RWPE2 (cell line): ENCODE data around the gene VN1R5.

Experiments
- ATAC-seq: fragments of 200-7000 bp; cut with Tn5 transposase; 3 replicates; pipeline ENCODE4 v1.9.1; 2021; ENCODE audit warnings: low read depth
- DNase-seq: peaks from one replicate; pipeline ENCODE4 v3.0.0-alpha.2; 2020; ENCODE audit warnings: low spot score
- H3K27ac ChIP-seq: fragments of 450-650 bp; 2 replicates; pipeline ENCODE4 v1.5.1; 2017; ENCODE audit warnings: mild to moderate bottlenecking; ENCODE audit not compliant: poor library complexity, severe bottlenecking
- H3K27me3 ChIP-seq: fragments of 250-450 bp; sonication (Bioruptor Pico); 2 replicates; pipeline ENCODE4 v1.5.1; 2021; ENCODE audit warnings: mild to moderate bottlenecking, moderate library complexity; ENCODE audit not compliant: insufficient read depth, poor library complexity, severe bottlenecking
- H3K36me3 ChIP-seq: fragments of 250-450 bp; sonication (Bioruptor Pico); 2 replicates; pipeline ENCODE4 v1.5.1; 2020; ENCODE audit warnings: low read depth, mild to moderate bottlenecking, moderate library complexity
- H3K4me1 ChIP-seq: fragments of 250-450 bp; sonication (Bioruptor Pico); 2 replicates; pipeline ENCODE4 v1.5.1; 2021; ENCODE audit warnings: mild to moderate bottlenecking, moderate library complexity; ENCODE audit not compliant: insufficient read depth, poor library complexity, severe bottlenecking
- H3K4me3 ChIP-seq: fragments of 250-450 bp; sonication (Bioruptor Pico); 2 replicates; pipeline ENCODE4 v1.5.1; 2021; ENCODE audit warnings: mild to moderate bottlenecking, moderate library complexity; ENCODE audit not compliant: severe bottlenecking
- H3K9me3 ChIP-seq: fragments of 250-450 bp; sonication (Bioruptor Pico); 2 replicates; pipeline ENCODE4 v1.5.1; 2021; ENCODE audit warnings: mild to moderate bottlenecking, moderate library complexity; ENCODE audit not compliant: severe bottlenecking
- CTCF ChIP-seq: fragments of 450-650 bp; IDR thresholded peaks from one replicate; pipeline ENCODE4 v1.5.1; 2017; ENCODE audit warnings: mild to moderate bottlenecking, moderate library complexity; ENCODE audit not compliant: poor library complexity, severe bottlenecking

The VN1R5 gene

DNA sequence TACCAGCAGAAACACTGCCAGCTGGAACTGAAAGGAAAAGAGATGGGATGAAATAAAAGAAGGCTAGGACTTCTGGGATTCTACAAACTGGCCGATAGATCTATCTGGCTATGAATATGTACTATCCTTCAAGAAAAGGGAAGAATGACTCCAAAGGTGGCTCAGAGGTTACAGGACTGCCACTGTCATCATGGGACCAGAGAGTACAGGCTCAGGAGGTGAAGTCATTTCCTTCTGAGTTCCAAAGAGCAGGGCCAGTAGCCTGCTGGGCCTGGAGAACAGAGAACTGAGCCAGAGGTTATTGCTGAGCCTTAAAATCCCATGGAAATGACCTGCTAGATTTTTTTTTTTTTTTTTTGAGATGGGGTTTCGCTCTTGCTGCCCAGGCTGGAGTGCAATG lies 48.2 kb downstream of the VN1R5 start:
- H3K27ac ChIP-seq = no peak overlapping the region
- no peak for ATAC-seq
- H3K27me3 ChIP-seq = no peaks in the 10 kb centered on the region
- H3K9me3 ChIP-seq = no peaks in the 10 kb centered on the region
- H3K4me3 ChIP-seq = no peak overlapping the region
- H3K4me1 ChIP-seq = no peaks in the 10 kb centered on the region
- no peak for TF ChIP-seq CTCF
- DNase-seq = no peak
- H3K36me3 ChIP-seq = peaks cover 36% of the 10 kb centered on the region
